ENCODE measurements around the gene RAP1GAP2. TPM values are rescaled to one million over a fixed set of nuclear protein-coding genes. Genes with fewer than 3 reads are reported as not detected.

RAP1GAP2 gene
- total RNA-seq, 2 donors from 2014 or later: 22.4 to 32.9 TPM

DNA sequence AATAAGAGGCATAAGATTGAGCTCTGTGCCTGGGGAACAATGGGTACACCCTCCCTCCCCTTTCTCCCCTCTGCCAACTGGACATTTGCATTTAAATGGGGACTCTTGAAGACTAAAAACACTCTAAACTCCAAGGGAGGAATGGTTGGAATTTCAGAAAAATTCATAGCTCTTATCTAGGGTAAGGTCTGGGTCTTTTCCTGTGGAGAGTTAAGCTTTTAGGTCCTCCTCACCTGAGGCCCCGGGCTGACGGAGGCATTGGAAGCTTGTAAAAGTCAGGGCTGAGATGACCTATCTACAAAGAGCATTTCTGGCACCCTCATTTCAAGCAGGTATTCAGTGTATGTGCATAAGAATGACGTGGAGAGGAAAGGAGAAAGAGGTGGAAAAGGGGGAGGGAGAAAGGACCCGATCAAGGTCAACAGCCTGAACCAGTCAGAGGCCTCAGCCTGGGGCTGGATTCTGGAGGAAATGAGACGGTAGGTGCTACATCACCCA lies 78.0 kb downstream of the RAP1GAP2 start:
- DNase-seq (ENCODE audit: low spot score): no peak
- no peak overlapping the region for H3K4me3 ChIP-seq
- no peaks in the 10 kb centered on the region for H3K9me3 ChIP-seq
- peaks cover 0 to 4% of the 10 kb centered on the region in 2 donors for H3K4me1 ChIP-seq
- TF ChIP-seq, protein P1, sequence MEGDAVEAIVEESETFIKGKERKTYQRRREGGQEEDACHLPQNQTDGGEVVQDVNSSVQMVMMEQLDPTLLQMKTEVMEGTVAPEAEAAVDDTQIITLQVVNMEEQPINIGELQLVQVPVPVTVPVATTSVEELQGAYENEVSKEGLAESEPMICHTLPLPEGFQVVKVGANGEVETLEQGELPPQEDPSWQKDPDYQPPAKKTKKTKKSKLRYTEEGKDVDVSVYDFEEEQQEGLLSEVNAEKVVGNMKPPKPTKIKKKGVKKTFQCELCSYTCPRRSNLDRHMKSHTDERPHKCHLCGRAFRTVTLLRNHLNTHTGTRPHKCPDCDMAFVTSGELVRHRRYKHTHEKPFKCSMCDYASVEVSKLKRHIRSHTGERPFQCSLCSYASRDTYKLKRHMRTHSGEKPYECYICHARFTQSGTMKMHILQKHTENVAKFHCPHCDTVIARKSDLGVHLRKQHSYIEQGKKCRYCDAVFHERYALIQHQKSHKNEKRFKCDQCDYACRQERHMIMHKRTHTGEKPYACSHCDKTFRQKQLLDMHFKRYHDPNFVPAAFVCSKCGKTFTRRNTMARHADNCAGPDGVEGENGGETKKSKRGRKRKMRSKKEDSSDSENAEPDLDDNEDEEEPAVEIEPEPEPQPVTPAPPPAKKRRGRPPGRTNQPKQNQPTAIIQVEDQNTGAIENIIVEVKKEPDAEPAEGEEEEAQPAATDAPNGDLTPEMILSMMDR (IDR thresholded peaks at IDR 0.05): no peak
- H3K27me3 ChIP-seq: no peaks in the 10 kb centered on the region
- peak overlapping the region in 1 of 2 donors; percentile 7 for H3K27ac ChIP-seq
- no peaks in the 10 kb centered on the region for H3K36me3 ChIP-seq

DNA sequence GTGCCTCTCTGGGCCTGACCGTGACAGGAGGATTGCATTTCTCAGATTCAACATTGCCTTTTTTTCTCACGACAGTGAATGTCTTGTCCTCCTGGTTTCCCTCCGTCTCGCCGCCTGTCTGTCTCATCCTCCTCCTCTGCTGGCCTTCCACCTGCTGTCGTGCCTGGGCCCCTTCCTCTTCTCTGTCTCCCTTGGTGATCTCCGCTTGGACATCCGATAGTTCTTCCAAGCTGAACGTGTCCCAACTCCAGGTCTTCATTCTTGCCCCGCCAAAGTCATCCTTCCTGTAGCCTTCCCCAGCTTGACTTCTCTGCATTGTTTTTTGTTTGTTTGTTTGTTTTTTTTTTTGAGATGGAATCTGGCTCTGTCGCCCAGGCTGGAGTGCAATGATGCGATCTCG lies 79.4 kb downstream of the RAP1GAP2 start:
- no peak for DNase-seq (ENCODE audit: low spot score)
- no peak overlapping the region for H3K4me3 ChIP-seq

DNA sequence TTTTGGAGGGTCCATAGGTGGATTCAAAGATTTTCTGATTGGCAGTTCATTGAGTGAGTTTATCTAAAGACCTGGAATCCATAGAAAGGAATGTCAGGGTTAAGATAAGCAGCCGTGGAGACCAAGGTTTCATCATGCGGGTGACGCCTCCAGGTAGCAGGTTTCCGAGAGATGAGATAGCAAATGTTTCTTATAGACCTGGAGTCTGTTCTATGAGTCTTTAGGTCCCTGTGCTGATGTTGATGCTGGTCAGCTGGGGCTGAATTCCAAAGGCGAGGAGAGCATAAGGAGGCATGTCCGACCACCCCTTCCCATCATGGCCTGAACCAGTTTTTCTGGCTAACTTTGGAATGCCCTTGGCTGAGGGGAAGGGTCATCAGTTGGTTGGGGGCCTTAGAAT lies 80.2 kb downstream of the RAP1GAP2 start:
- no peak for DNase-seq (ENCODE audit: low spot score)
- H3K27me3 ChIP-seq: no peaks in the 10 kb centered on the region
- H3K27ac ChIP-seq: no peak overlapping the region
- no peaks in the 10 kb centered on the region for H3K36me3 ChIP-seq
- H3K4me3 ChIP-seq: no peak overlapping the region
- TF ChIP-seq, protein P1 (IDR thresholded peaks at IDR 0.05): no peak
- H3K9me3 ChIP-seq: no peaks in the 10 kb centered on the region
- H3K4me1 ChIP-seq: no peaks in the 10 kb centered on the region

More for the DNA sequence above, 79.4 kb downstream of the RAP1GAP2 start:
- Histone ChIP-seq H3K36me3 (no peaks in the 10 kb centered on the region), H3K4me1 (no peaks in the 10 kb centered on the region), H3K27ac (no peak overlapping the region), H3K27me3 (no peaks in the 10 kb centered on the region), H3K9me3 (no peaks in the 10 kb centered on the region)
- TF ChIP-seq, protein P1 (IDR thresholded peaks at IDR 0.05): no peak

DNA sequence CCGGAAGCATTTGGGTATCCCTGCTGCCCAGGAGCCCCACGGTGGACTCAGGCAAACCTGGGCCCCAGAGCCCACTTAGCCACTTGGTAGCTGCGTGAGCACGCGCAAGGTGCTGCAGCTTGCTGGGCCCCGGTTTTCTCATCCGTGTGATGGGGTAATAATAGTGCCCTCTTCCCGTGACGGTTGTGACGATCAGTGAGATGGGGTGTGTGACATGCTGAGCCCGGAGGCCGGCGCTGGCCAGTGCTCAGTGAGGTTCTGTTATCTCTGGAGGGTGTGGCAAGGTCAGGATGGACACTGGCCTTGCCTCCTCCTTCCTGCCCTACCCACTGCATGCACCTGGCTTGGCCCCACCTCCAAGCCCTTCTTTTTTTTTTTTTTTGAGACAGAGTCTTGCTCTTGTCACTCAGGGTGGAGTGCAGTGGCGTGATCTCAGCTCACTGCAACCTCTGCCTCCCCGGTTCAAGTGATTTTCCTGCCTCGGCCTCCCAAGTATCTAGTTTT lies 82.6 kb downstream of the RAP1GAP2 start:
- TF ChIP-seq, protein P1 (IDR thresholded peaks at IDR 0.05): no peak
- no peak for DNase-seq (ENCODE audit: low spot score)
- H3K4me1 ChIP-seq: peaks cover 0 to 14% of the 10 kb centered on the region in 2 donors

DNA sequence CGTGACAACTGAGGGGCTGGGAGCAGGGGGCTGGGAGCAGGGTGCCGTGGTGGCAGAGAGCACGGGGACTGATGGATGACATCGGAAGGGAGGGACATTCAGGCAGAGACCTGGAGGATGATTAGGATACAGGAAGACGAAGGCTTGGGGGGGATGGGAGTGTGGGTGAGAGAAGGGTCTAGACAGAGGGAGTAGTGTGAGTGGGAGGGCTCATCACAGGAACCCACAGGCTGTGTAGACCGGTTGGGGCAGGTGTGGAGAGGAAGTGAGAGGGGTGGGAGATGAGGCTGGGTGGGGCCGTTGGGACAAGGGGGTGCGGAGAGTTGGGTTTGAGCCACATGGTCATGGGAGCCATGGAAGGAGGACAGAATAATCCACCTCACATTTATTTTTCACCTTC lies 83.8 kb downstream of the RAP1GAP2 start:
- H3K36me3 ChIP-seq: no peaks in the 10 kb centered on the region
- TF ChIP-seq, protein P1 (IDR thresholded peaks at IDR 0.05): no peak
- peaks cover 0 to 18% of the 10 kb centered on the region in 2 donors for H3K4me1 ChIP-seq
- no peak overlapping the region for H3K4me3 ChIP-seq
- DNase-seq (ENCODE audit: low spot score): no peak
- no peak overlapping the region for H3K27ac ChIP-seq
- no peaks in the 10 kb centered on the region for H3K27me3 ChIP-seq
- H3K9me3 ChIP-seq: no peaks in the 10 kb centered on the region

More for the DNA sequence above, 82.6 kb downstream of the RAP1GAP2 start:
- Histone ChIP-seq H3K4me3 (no peak overlapping the region), H3K36me3 (no peaks in the 10 kb centered on the region), H3K27me3 (no peaks in the 10 kb centered on the region), H3K9me3 (no peaks in the 10 kb centered on the region), H3K27ac (no peak overlapping the region)

DNA sequence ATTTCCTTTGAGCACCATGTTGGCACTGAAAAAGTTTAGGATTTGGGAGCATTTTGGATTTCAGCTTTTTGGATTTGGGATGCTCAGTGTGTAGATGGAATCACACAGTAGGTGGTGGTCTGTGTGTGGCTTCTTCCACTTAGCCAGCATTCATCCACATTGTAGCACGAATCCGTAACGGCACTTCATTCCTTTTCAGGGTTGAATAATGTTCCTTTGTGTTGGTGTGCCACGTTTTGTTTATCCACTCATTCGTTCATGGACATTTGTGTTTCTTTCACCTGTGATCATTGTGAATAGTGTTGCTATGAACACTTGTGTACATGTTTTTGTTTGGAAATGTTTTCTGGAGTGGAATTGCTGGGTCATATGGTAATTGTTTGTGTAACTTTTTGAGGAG lies 85.1 kb downstream of the RAP1GAP2 start:
- Histone ChIP-seq H3K27me3 (no peaks in the 10 kb centered on the region), H3K9me3 (no peaks in the 10 kb centered on the region), H3K4me1 (peaks cover 0 to 18% of the 10 kb centered on the region in 2 donors), H3K27ac (no peak overlapping the region), H3K36me3 (no peaks in the 10 kb centered on the region), H3K4me3 (no peak overlapping the region)
- TF ChIP-seq, protein P1 (IDR thresholded peaks at IDR 0.05): no peak
- DNase-seq (ENCODE audit: low spot score): no peak
